ENCODE measurements around the gene LRIT1.

- no peak for TF ChIP-seq CTCF (IDR thresholded peaks at IDR 0.05)
- TF ChIP-seq POLR2AphosphoS5 (IDR thresholded peaks at IDR 0.05): no peak
- no peak for TF ChIP-seq POLR2A (IDR thresholded peaks at IDR 0.05)
- no peak for TF ChIP-seq EP300 (IDR thresholded peaks at IDR 0.05)
These were observed 3.4 kb upstream of the LRIT1 start, which contains the start of gene RGR for GRCh38 chr10:84244651-84245270.
